PC-9 (cell line): ENCODE results near the gene OSBPL6. TPM values are rescaled to one million over a fixed set of nuclear protein-coding genes. Genes with fewer than 3 reads are reported as not detected.

Source experiments
- BruUV-seq: library from RNA; stranded (reverse); fragments of 400-500 nt; replicated peaks from 2 replicates; lab custom pipeline; 2021; lab: Mats Ljungman, UMichigan
- CTCF ChIA-PET: fragments of 300-600 bp; sonication (Branson Sonifier 250); formaldehyde crosslinking; loops from one replicate; lab custom pipeline; 2022; ENCODE audit warnings: antibody characterized with exemption; lab: Charles Lee
- POLR2A ChIA-PET: fragments of 300-600 bp; sonication (Branson Sonifier 250); formaldehyde crosslinking; loops from one replicate; lab custom pipeline; 2022; ENCODE audit warnings: antibody characterized with exemption; ENCODE audit not compliant: unreplicated experiment; lab: Charles Lee
- DNase-seq, 2 experiments: peaks; one replicate each; pipeline versions ENCODE4 v3.0.0 to v3.0.0-alpha.2; 2015 to 2022; ENCODE audit warnings: mixed read lengths in 1 of 2
- H2AFZ ChIP-seq: fragments of 200-600 bp; sonication (generic); 2 replicates; pipeline ENCODE4 v1.8.1; 2017; ENCODE audit warnings: antibody characterized with exemption
- H3F3A ChIP-seq: fragments of 200-600 bp; sonication (generic); 2 replicates; pipeline ENCODE4 v1.8.1; 2017; ENCODE audit warnings: antibody characterized with exemption, mild to moderate bottlenecking, low read depth; ENCODE audit not compliant: insufficient read depth
- H3K27ac ChIP-seq: fragments of 200-600 bp; sonication (generic); 2 replicates; pipeline ENCODE4 v1.6.1; 2016; ENCODE audit warnings: mixed run types
- H3K27me3 ChIP-seq: fragments of 200-600 bp; sonication (generic); 2 replicates; pipeline ENCODE4 v1.6.1; 2016; ENCODE audit warnings: low read depth, mixed run types; ENCODE audit not compliant: insufficient read depth
- H3K36me3 ChIP-seq: fragments of 200-600 bp; sonication (generic); 2 replicates; pipeline ENCODE4 v1.6.1; 2016; ENCODE audit warnings: low read depth, mixed run types
- H3K4me1 ChIP-seq: fragments of 200-600 bp; sonication (generic); replicated peaks from 2 replicates; pipeline ENCODE4 v1.6.1; 2016; ENCODE audit warnings: mixed run types; ENCODE audit not compliant: insufficient read depth
- H3K4me2 ChIP-seq: fragments of 200-600 bp; sonication (generic); 2 replicates; pipeline ENCODE4 v1.6.1; 2017; ENCODE audit warnings: mixed run types
- H3K4me3 ChIP-seq: fragments of 200-600 bp; sonication (generic); 2 replicates; pipeline ENCODE4 v1.6.1; 2016; ENCODE audit warnings: mixed run types
- H3K79me2 ChIP-seq: fragments of 200-600 bp; sonication (generic); 2 replicates; pipeline ENCODE4 v1.6.1; 2017; ENCODE audit warnings: low read depth, mixed run types
- H3K9me2 ChIP-seq: fragments of 200-600 bp; sonication (generic); 2 replicates; pipeline ENCODE4 v1.8.1; 2017; ENCODE audit warnings: mild to moderate bottlenecking; ENCODE audit not compliant: insufficient read depth
- H3K9me3 ChIP-seq: fragments of 200-600 bp; sonication (generic); 2 replicates; pipeline ENCODE4 v1.8.1; 2016; ENCODE audit warnings: low read depth; ENCODE audit not compliant: insufficient read depth
- H4K20me1 ChIP-seq: fragments of 200-600 bp; sonication (generic); 2 replicates; pipeline ENCODE4 v1.8.1; 2017; ENCODE audit not compliant: insufficient read depth
- EZH2 ChIP-seq: fragments of 200-600 bp; sonication (generic); IDR thresholded peaks from 2 replicates; pipeline ENCODE4 v1.8.0; 2017; ENCODE audit warnings: antibody characterized with exemption, low read depth
- intact Hi-C: fragments of 100-400 bp; cut with micrococcal nuclease; formaldehyde crosslinking; loops from one replicate; pipeline ENCODE4 v1.10.0; 2022; ENCODE audit not compliant: unreplicated experiment
- total RNA-seq: library from RNA; stranded (reverse); gene quantifications from 2 replicates; pipeline ENCODE4 v1.2.3, GENCODE V29; 2021
- TF ChIP-seq, protein P1 (sequence below): fragments of 200-600 bp; sonication (generic); conservative IDR thresholded peaks from 2 replicates; pipeline ENCODE4 v1.6.1; 2017; ENCODE audit warnings: mixed run types, antibody characterized with exemption, mild to moderate bottlenecking, moderate library complexity

OSBPL6 gene
- total RNA-seq, 1 experiment from 2014 or later, result 2.6 TPM

DNA sequence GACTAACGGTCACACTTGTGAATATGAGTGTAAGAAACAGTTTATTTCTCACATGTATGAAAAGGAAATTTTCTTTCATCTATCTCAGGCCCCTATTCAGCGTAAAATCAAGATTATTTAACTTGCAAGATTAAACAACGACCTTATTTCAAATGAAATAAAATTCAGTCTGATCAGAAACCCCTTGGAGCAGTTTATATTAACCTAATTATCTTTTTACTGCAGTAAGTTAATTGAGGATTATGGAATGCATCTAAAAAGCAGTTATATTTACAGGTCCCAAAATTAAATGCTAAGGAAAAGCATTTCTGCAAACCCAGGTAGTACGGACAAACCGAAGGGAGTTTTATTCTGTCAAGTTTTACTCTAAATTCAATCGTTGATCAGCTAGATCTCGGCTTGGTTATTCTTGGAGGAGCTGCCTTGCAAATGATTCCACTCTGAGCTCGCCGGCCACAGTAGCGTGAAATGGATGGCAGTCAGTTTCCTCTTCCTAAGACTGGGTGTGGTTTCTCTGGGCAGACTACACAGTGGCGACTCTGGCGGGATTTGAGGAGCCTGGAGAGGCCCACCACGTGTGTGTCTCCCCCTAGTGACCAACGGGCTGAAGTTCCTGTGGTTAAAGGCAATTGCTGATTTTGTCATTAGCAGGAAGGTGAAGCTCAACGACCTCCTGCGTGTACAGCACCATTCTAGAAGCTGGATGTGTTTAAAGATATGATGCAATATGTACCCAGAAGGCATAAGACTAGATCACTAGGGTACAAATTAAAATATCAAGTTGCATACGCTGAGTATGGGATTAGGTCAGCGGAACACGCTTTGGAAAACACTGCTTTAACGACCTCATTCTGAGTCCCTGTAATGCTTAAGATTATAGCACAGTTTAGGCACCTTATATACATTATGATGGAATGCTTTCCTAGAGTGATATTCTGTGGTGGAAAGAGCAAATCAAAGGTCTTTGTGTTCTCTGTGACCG, 220.2 kb downstream of the OSBPL6 start:
- DNase-seq, result peak; percentile 91 to 93
- no peaks in the 10 kb centered on the region for H3K27me3 ChIP-seq
- peak overlapping the region; percentile 99 for H2AFZ ChIP-seq
- no peaks in the 10 kb centered on the region for H3K9me2 ChIP-seq
- H4K20me1 ChIP-seq, result no peaks in the 10 kb centered on the region
- H3K4me2 ChIP-seq, result peak overlapping the region; percentile 81
- ChIA-PET CTCF (interaction anchor here (0.6 to 3.3 kb wide), 13 partner anchors 10 to 979 kb away, joined by 3 to 37 read pairs (median 3); partner anchors contain the start of gene RBM45), POLR2A (interaction anchor here (0.6 to 0.7 kb wide), 3 partner anchors 224 to 403 kb away, joined by 3 to 4 read pairs (median 3); no protein-coding TSS in a partner anchor)
- H3F3A ChIP-seq, result peaks cover 6% of the 10 kb centered on the region
- intact Hi-C loops, result loop anchor here (1.0 to 10.0 kb wide), 9 partner anchors 18 to 1080 kb away; partner anchors contain the start of genes PLEKHA3 and RBM45
- H3K27ac ChIP-seq, result peak overlapping the region; percentile 55; the same call in 1 of the 2 replicates
- H3K36me3 ChIP-seq, result no peaks in the 10 kb centered on the region
- H3K9me3 ChIP-seq, result no peaks in the 10 kb centered on the region; the same call in 1 of the 2 replicates
- BruUV-seq, result no TSS peak
- H3K79me2 ChIP-seq, result no peaks in the 10 kb centered on the region
- peak overlapping the region; percentile 72 for H3K4me3 ChIP-seq
- TF ChIP-seq, protein P1, sequence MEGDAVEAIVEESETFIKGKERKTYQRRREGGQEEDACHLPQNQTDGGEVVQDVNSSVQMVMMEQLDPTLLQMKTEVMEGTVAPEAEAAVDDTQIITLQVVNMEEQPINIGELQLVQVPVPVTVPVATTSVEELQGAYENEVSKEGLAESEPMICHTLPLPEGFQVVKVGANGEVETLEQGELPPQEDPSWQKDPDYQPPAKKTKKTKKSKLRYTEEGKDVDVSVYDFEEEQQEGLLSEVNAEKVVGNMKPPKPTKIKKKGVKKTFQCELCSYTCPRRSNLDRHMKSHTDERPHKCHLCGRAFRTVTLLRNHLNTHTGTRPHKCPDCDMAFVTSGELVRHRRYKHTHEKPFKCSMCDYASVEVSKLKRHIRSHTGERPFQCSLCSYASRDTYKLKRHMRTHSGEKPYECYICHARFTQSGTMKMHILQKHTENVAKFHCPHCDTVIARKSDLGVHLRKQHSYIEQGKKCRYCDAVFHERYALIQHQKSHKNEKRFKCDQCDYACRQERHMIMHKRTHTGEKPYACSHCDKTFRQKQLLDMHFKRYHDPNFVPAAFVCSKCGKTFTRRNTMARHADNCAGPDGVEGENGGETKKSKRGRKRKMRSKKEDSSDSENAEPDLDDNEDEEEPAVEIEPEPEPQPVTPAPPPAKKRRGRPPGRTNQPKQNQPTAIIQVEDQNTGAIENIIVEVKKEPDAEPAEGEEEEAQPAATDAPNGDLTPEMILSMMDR, result peak; percentile 99
- no peak for TF ChIP-seq EZH2
- peaks cover 18% of the 10 kb centered on the region for H3K4me1 ChIP-seq

DNA sequence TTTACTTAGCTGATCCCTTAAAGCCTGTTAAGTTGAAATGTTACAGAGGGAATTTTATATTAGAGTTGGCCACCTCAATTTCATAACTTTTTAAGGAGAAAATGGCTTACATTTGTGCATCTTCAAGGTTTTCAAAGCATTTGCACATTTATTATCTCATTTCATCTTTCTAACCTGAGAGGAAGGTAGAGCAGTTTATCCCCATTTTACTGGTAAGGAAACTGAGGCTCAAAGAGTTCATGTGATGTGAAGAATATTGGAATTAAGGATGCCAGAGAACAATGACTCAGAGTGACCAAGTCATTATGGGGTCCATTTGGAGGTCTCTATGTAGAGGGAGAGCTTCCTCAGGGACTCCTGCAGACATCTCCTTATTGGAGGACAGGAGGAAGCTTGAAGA, 221.7 kb downstream of the OSBPL6 start:
- Histone ChIP-seq H3K4me3 (no peak overlapping the region), H3K9me2 (no peaks in the 10 kb centered on the region), H3K4me2 (no peak overlapping the region), H2AFZ (no peak overlapping the region), H3F3A (peaks cover 6% of the 10 kb centered on the region), H3K27ac (no peak overlapping the region), H4K20me1 (no peaks in the 10 kb centered on the region), H3K79me2 (no peaks in the 10 kb centered on the region), H3K27me3 (no peaks in the 10 kb centered on the region), H3K4me1 (peaks cover 18% of the 10 kb centered on the region), H3K9me3 (no peaks in the 10 kb centered on the region), H3K36me3 (no peaks in the 10 kb centered on the region)
- no TSS peak for BruUV-seq
- no peak for DNase-seq
- TF ChIP-seq EZH2, result no peak
- TF ChIP-seq, protein P1, result no peak
- intact Hi-C loops, result loop anchor here (2.0 to 10.0 kb wide), 4 partner anchors 19 to 1081 kb away; no protein-coding TSS in a partner anchor
- ChIA-PET CTCF (interaction anchor here (0.6 kb wide), 1 partner anchor 282 kb away, joined by 3 read pairs; no protein-coding TSS in a partner anchor), POLR2A (no interaction called here)

GRCh38 chr2:178417916-178418315, 223.6 kb downstream of the OSBPL6 start:
- TF ChIP-seq EZH2, result no peak
- TF ChIP-seq, protein P1, result no peak
- H2AFZ ChIP-seq, result no peak overlapping the region
- no peak for DNase-seq
- H3K27me3 ChIP-seq, result no peaks in the 10 kb centered on the region
- no peaks in the 10 kb centered on the region for H3K36me3 ChIP-seq
- H3K4me3 ChIP-seq, result no peak overlapping the region
- no peaks in the 10 kb centered on the region for H4K20me1 ChIP-seq
- H3K9me3 ChIP-seq, result no peaks in the 10 kb centered on the region
- H3K9me2 ChIP-seq, result no peaks in the 10 kb centered on the region
- no peaks in the 10 kb centered on the region for H3K79me2 ChIP-seq
- ChIA-PET POLR2A (no interaction called here), CTCF (interaction anchor here (0.6 to 2.1 kb wide), 5 partner anchors 98 to 644 kb away, joined by 3 to 6 read pairs (median 5); no protein-coding TSS in a partner anchor)
- H3F3A ChIP-seq, result peaks cover 6% of the 10 kb centered on the region
- intact Hi-C loops, result loop anchor here (2.0 to 10.0 kb wide), 3 partner anchors 511 to 1083 kb away; no protein-coding TSS in a partner anchor
- peaks cover 15% of the 10 kb centered on the region for H3K4me1 ChIP-seq
- H3K4me2 ChIP-seq, result no peak overlapping the region
- H3K27ac ChIP-seq, result no peak overlapping the region
- BruUV-seq, result no TSS peak
